GM21529 (cell line): ENCODE measurements around the gene CWC27.
"Not testable (repeated sequence)": the region's sequence is repeated elsewhere in the genome, so short reads cannot be mapped to it uniquely, and the experiment has no call there.

Experiments
- ATAC-seq: cut with Tn5 transposase; IDR thresholded peaks from one replicate; pipeline ENCODE4 v1.9.1; 2021; ENCODE audit not compliant: unreplicated experiment

CWC27 gene

DNA sequence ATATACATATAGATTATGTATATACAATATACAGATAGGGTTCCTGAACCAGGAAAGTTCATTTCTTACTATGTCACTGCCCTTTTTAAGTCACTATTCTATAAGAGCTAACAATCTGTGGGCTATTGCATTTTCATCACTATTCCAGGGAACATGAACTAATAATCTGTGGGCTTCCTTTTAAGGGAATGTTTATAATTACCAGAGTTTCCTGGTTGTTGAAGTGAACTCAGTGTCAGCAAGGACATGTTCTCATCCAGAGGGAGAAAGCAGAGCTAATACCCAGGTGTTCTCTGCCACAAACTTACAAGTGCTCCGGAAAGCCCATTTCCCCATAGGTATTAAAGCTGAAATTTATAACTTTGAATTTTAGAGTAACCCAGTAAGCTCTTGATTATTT, 69.6 kb downstream of the CWC27 start:
- ATAC-seq = no peak

DNA sequence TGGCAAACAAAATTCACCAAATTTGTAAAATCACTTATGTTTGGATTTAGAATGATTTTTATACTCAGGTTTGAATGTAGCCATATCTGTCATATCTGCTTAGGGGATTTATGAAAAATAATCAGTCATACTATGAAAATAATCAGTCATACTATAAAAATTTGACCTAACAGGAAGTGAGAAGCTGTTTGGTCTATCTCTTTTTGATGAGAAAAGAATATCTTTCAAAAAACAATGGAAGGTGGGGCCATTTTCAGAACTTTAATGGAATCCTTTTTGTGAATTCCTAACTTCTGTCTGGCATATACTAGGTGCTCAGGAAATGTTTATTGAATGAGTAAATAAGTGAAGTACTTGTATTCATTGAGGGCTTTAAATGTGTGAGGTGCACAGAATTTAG, 70.1 kb downstream of the CWC27 start:
- ATAC-seq = no peak

- no peak for ATAC-seq
Observed at GRCh38 chr5:64839936-64840335, 71.2 kb downstream of the CWC27 start.

- no peak for ATAC-seq
Observed at GRCh38 chr5:64840958-64841357, 72.2 kb downstream of the CWC27 start.

DNA sequence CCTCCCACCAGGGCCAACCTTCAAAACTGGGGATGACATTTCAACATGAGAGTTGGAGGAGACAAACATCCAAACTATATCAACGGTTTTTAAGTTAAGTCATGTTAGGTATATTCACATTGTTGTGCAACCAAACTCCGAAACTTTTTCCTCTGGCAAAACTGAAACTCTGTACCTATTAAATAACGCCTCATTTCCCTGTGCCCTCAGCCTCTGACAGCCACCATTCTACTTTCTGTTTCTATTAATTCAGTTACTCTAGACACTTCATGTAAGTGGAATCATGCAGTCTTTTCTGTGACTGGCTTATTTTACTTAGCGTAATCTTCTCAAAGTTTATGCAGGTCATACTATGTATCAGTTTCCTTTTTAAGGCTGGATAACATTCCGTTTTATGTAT, 85.0 kb downstream of the CWC27 start:
- ATAC-seq = no peak

GRCh38 chr5:64854855-64855254, 86.1 kb downstream of the CWC27 start:
- ATAC-seq = no peak

DNA sequence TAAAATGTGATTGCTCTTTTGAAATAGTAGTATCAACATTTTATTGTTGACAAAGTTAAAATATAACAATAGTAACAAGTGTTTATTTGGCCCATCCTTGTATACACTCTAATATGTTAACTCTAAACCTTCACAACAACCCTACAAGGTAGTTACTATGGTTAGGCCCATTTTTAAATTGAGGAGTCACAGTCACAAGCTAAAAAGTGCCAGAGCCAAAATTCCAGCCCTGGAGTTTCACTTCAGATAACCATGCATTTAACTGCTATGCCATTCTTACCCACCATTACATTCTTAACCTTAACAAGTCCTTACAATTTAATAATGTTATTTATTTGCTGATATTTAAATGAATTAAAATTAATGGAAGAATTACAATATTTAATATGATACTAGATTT, 91.2 kb downstream of the CWC27 start:
- ATAC-seq = no peak

GRCh38 chr5:64861281-64861680, 92.6 kb downstream of the CWC27 start:
- no peak for ATAC-seq

GRCh38 chr5:64864171-64864570, 95.4 kb downstream of the CWC27 start:
- no peak for ATAC-seq

GRCh38 chr5:64865662-64866061, 96.9 kb downstream of the CWC27 start:
- ATAC-seq = no peak

- ATAC-seq = no peak
Observed at GRCh38 chr5:64869419-64869818, 100.7 kb downstream of the CWC27 start.

- no peak for ATAC-seq
Observed at GRCh38 chr5:64872044-64872443, 103.3 kb downstream of the CWC27 start.

DNA sequence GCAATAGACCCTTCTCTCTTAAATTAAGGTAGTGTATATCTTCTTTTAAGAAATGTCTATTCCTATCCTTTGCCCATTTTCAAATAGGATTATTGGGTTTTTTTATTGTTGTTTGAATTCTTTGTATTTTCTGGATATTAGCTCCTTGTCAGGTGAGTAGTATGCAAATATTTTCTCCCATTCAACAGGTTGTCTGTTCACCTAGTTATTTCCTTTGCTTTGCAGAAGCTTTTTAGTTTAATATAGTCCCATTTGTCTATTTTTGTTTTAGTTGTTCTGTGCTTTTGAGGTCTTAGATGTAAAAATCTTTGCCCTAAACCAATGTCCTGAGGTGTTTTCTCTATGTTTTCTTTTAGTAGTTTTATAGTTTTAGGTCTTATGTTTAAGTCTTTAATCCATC, 104.7 kb downstream of the CWC27 start:
- no peak for ATAC-seq

DNA sequence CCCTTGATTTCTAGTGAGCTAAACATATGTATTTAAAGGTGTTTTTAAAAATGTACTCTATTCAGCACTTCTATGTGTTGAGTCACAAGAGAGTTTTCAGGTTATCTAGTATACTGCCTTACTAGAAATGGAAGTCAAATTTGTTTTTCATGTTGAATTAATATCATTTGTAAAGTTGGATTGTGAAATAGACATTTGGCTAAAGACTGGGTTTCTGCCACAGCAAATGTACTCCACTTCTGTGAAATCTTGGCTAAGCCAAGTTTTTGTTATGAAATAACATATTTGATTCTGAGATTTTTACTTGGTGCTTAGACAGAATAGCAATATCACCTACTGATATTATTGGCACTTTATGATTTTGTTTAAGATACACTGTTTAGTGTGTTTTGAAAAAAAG, 106.0 kb downstream of the CWC27 start:
- ATAC-seq = no peak

GRCh38 chr5:64876203-64876602, 107.5 kb downstream of the CWC27 start:
- ATAC-seq = no peak

DNA sequence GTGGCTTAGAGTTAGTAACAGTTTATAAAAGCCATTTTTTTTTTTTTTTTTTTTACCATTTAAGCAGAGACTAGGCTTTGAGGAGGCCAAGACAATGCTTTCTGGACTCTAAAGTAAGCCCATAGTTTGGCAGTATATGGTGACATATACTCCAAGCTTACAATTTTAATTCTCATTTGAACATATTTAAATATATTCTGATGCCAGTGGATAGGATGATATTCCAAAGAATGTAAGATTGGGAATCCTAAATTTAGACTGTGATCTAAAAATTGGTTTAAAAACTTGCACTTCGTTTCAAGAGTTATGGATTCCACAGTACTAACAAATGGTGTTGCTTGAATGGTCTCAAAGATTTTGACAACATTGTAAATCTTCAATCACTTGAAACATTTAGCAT, 112.1 kb downstream of the CWC27 start:
- ATAC-seq = no peak

GRCh38 chr5:64883912-64884311, 115.2 kb downstream of the CWC27 start:
- ATAC-seq = no peak

DNA sequence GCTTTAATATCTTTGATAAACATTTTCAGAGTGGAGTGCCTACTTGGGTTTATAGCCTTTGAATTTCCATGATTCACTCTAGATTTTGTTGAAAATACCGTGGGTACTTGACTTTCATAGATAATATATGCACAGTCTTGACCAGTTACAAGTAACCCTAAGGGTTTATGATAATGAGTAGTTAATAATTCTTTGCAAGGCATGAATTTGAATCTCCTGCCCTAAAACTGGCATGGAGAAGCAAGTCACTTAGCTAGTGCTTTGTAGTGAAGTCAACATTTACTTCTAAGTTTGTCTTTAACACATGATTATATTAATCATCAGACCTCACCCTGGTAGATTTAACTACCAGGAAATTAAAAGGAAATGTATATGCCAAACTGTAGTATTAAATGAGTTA, 115.8 kb downstream of the CWC27 start:
- ATAC-seq = no peak

GRCh38 chr5:64887910-64888309, 119.2 kb downstream of the CWC27 start:
- ATAC-seq = no peak

DNA sequence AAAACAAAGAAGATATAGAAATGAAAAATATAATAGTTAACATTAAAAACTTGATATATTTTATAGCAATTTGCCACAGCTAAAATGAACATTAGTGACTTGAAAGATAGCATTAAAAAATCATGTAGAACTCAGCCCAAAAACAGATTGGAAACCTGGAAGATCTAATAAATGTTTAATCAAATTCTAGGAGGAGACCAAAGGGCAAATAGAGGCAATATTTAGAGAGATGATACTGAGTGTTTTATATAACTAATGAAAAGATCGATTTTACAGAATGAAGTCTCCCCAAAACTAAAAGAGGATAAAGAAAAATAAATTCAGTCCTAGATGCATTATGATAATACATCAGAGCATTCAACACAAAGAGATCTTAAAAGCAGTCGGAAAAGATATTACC, 127.0 kb downstream of the CWC27 start:
- ATAC-seq = no peak

GRCh38 chr5:64899838-64900237, 131.1 kb downstream of the CWC27 start:
- ATAC-seq = no peak

- ATAC-seq = no peak
Observed at GRCh38 chr5:64900618-64901017, 131.9 kb downstream of the CWC27 start.

DNA sequence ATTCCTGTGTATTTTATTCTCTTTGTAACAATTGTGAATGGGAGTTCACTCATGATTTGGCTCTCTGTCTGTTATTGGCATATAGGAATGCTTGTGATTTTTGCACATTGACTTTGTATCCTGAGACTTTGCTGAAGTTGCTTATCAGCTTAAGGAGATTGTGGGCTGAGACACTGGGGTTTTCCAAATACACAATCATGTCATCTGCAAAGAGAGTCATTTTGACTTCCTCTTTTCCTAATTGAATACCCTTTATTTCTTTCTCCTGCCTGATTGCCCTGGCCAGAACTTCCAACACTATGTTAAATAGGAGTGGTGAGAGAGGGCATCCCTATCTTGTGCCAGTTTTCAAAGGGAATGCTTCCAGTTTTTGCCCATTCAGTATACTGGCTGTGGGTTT, 138.7 kb downstream of the CWC27 start:
- not testable (repeated sequence) for ATAC-seq

GRCh38 chr5:64914396-64914795, 145.7 kb downstream of the CWC27 start:
- ATAC-seq = no peak
